Vagina (tissue), 2 donors: ENCODE results near the gene GYS1.

Experiments
- POLR2A ChIP-seq, 2 donors: fragments of 450-650 bp; IDR thresholded peaks; one replicate each; pipeline ENCODE4 v1.6.1; 2017; ENCODE audit warnings: antibody characterized with exemption in 2 of 2, mild to moderate bottlenecking in 2 of 2, moderate library complexity in 2 of 2
- POLR2AphosphoS5 ChIP-seq, 2 donors: sonication (generic); formaldehyde crosslinking; IDR thresholded peaks; one replicate each; pipeline ENCODE4 v1.9.0; 2017; ENCODE audit warnings: antibody characterized with exemption in 2 of 2, mild to moderate bottlenecking in 2 of 2, low read depth in 1 of 2; ENCODE audit not compliant: insufficient read depth in 1 of 2
- TF ChIP-seq, protein P1 (sequence below), 3 experiments: fragments of 450-650 bp in 2 of 3; fragments of 200-600 bp in 1 of 3; sonication (generic) in 1 of 3; IDR thresholded peaks; one replicate each; pipeline ENCODE4 v1.5.1; 2017 to 2019; ENCODE audit warnings: antibody characterized with exemption in 3 of 3, mild to moderate bottlenecking in 2 of 3, moderate library complexity in 2 of 3

DNA sequence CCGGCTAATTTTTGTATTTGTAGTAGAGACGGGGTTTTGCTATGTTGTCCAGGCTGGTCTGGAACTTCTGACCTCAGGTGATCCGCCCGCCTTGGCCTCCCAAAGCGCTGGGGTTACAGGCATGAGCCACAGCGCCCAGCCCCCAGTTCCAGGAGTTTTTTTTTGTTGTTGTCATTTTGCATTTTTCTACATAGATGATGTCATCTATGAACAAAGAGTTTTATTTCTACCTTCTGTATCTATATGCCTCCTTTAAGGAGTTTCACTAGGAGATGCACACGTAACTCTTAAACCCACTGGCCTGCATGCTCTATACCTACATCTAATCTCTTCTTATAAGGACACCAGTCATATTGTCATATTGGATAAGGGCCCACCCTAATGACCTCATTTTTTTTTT lies 54.9 kb downstream of the GYS1 start:
- TF ChIP-seq, protein P1, sequence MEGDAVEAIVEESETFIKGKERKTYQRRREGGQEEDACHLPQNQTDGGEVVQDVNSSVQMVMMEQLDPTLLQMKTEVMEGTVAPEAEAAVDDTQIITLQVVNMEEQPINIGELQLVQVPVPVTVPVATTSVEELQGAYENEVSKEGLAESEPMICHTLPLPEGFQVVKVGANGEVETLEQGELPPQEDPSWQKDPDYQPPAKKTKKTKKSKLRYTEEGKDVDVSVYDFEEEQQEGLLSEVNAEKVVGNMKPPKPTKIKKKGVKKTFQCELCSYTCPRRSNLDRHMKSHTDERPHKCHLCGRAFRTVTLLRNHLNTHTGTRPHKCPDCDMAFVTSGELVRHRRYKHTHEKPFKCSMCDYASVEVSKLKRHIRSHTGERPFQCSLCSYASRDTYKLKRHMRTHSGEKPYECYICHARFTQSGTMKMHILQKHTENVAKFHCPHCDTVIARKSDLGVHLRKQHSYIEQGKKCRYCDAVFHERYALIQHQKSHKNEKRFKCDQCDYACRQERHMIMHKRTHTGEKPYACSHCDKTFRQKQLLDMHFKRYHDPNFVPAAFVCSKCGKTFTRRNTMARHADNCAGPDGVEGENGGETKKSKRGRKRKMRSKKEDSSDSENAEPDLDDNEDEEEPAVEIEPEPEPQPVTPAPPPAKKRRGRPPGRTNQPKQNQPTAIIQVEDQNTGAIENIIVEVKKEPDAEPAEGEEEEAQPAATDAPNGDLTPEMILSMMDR (IDR thresholded peaks at IDR 0.05) = no peak
- TF ChIP-seq POLR2A (IDR thresholded peaks at IDR 0.05) (no peak), POLR2AphosphoS5 (IDR thresholded peaks at IDR 0.05; ENCODE audit: insufficient read depth in 1 of 2, low read depth in 1 of 2) (no peak)
